DMS53 (cell line): ENCODE results near the gene CUBN.
"Not testable (repeated sequence)": the region's sequence is repeated elsewhere in the genome, so short reads cannot be mapped to it uniquely, and the experiment has no call there.

Source experiments
- DNase-seq: peaks from one replicate; lab custom pipeline; 2025; lab: John Stamatoyannopoulos, UW

CUBN gene

DNA sequence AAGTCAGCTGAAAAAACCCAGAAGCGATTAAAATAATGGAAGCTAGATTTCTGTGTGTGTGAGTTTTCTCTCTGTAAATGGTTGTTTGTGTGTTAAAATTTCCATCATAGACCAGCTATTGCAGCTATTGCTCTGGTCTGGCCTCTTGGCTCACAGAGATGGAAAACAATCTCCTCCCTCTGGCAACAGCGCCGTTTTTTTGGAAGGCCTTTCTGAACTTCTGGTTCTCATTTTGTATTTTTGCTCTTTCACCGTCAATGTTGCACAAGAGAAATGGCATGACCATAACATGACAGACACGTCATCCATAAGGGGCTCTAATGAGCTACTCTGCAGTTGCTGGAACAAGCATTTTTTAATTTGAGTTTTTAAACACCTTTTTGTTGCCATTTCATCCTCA, 91.0 kb downstream of the CUBN start:
- no peak for DNase-seq

- DNase-seq = no peak
Measured at GRCh38 chr10:17037910-17038309, 91.7 kb downstream of the CUBN start.

GRCh38 chr10:17035446-17035845, 94.2 kb downstream of the CUBN start:
- DNase-seq = no peak

DNA sequence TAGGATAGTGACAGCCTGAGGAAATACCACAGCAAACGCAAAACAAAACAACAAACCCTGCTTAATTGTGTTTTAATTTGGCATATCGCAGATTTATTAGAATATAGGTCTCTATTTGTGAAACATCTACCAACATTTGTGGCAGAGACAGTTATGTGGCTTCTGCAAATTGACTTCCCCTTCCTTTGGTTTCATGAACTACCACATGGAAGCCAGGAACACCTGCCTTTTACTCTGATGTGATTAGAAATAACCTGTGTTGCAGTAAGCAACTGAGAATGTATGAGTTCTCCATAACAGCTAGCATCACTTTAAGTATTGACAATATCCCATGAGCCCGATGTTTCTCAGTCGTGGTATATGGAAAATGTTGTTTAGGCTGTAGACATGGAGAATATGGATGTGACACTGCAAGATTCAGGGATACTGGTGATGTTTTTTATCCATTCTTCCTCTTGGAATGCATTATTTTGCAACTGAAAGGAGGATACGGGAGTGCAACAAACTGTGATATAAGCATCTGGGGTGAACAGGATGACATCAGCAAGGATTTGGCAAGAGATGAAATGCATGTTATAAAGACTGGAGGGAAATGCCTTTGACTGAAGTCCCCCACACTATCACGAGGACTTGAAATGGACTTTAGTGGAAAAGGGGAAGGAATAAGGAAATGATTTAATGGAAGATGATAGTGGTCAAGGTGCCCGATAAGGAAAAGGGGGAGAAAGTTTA, 95.9 kb downstream of the CUBN start:
- no peak for DNase-seq

DNA sequence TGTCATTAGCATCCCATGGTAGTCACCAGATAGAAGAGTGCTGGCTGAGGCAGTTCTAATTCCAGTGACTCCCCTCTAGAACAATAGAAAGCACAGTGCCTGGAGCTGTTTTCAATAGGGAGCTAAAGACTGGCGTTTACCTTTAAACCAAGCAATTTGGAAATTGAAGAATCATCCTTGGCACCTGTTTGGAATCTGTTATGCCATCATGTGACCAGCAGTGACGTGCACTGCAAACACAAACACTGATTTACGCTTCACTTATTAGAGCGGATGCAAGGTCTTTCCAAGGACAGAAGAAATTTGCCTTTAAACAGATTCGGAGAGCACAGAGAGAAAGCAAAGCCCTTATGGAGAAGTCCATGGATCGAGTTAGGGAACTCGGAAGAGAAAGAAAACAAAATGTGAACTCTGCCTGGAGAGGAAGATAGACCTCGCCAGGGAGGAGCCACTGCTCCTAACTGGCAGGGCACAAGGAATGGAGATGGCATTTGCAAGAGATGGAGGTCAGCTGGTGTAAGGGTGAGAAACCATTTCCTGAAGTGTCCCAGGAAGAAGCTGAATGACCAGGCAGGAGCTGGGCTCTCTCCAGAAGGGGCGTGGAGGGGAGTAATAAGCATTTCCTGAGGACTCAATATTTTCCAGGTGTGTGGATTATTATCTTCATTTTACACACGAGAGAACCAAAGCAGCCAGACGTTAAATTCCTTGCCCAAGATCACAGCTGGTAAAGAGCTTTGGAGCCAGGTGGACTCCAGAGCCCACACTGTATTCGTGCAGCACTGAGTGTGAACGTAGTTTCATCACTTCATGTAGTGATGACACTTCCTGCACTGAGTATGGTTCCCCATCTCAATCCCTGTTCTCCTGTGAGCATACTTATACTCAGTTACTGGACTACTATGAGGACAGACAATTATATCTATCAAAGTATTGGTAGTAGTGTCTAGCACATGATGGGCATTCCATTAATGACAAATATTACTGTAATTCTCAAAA, 97.7 kb downstream of the CUBN start:
- DNase-seq = no peak

- DNase-seq = peak; percentile 39
Measured at GRCh38 chr10:17029581-17030271, 99.9 kb downstream of the CUBN start.

GRCh38 chr10:17029239-17029580, 100.4 kb downstream of the CUBN start:
- no peak for DNase-seq

- no peak for DNase-seq
Measured at GRCh38 chr10:17028798-17029197, 100.8 kb downstream of the CUBN start.

DNA sequence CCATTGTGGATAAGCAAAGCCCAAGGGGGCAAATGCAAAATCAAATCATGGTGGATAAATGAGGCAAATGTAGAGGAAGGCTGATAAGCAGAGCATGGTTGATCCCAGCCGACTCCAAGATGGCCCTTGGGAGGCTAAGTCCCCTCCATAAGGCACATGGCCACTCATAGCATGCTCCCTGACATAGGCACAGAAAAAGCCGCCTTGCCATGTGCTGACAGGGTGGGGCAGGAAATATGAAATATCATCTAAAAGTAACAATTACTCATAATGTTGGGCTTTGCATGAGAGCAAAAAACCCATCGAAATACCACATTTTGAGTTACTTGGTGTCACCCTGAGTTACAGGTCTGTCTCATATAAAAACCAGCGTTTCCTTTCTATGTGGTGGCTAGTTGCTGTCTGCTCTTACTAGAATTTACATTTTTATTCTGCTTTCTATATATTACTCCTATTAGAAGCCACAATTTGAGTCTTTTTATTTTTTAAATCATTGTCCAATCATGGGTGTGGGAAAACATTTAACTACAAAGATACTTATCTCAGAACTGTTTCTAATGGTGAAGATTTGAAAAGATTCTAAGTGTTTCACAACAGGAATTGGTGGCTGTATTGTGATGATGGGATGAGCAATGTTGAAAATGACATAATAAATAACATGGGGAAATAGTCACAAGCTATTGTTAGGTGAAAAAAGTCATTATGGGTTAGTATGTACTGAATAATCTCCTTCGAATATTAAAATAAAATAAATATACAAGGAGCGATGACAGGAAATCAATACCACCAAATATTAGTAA, 102.7 kb downstream of the CUBN start:
- no peak for DNase-seq

DNA sequence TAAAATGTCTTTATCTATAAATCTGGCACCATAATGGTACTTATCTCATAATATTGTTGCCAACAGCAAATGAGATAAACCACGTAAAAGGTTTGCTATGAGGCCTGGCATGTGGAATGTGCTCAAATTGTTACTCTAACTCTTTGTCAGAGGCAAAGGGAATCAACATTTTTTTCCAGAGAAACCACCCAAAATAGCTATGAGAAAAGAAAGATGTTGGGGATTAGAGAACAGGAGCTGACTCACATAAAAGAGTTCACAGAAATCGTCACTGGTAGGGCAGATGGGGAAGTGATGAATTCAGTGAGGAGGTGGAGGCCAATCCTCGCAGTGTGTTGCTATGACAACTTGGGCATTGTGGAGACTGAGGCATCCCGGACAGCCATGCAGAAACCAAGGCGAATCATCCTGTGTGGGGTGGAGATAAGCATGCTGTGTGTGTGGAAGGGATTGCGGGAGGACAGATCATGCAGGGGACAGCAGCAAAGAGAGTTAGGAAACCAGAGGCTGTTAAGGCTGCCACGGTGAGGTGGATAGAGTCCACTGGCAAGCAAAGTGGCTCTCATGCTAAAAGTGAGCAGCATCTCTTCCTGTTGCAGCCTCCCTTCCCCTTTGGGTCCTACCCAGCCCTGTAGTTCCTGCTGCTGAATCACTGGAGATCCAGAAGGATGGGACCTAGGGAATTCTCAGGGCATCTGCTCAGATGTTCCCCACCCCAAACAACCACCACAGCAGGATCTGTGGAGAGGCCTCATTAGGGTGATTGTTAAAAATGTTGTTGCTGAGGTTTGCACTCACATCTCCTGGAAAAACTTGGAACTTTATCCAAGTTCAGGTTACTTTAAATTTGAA, 103.9 kb downstream of the CUBN start:
- no peak for DNase-seq

GRCh38 chr10:17024461-17024860, 105.2 kb downstream of the CUBN start:
- DNase-seq = no peak

- peak; percentile 61 for DNase-seq
Measured at GRCh38 chr10:17023386-17024298, 106.0 kb downstream of the CUBN start.

GRCh38 chr10:17022896-17023295, 106.7 kb downstream of the CUBN start:
- DNase-seq = no peak

- DNase-seq = no peak
Measured at GRCh38 chr10:17022466-17022825, 107.2 kb downstream of the CUBN start.

GRCh38 chr10:17021656-17022465, 107.8 kb downstream of the CUBN start:
- DNase-seq = no peak

DNA sequence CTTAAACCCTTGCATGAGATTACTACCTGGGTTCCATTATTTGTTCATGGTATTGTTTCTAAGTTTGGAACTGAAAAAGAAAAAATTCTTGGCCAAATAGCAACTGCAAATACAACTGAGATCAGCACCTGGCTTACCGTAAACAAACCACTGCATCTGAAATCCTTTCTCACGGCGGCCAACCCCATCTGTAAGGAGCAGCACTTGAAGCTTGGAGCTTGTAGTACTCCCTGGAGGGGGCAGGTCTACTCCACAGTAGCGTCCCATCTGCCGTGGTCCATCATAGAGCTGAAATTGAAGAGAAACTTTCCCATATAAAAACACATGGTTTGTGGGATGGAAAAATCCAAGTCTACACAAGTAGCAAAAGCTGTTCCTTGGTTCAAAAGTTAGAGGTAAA, 109.9 kb downstream of the CUBN start:
- peak; percentile 33 for DNase-seq

DNA sequence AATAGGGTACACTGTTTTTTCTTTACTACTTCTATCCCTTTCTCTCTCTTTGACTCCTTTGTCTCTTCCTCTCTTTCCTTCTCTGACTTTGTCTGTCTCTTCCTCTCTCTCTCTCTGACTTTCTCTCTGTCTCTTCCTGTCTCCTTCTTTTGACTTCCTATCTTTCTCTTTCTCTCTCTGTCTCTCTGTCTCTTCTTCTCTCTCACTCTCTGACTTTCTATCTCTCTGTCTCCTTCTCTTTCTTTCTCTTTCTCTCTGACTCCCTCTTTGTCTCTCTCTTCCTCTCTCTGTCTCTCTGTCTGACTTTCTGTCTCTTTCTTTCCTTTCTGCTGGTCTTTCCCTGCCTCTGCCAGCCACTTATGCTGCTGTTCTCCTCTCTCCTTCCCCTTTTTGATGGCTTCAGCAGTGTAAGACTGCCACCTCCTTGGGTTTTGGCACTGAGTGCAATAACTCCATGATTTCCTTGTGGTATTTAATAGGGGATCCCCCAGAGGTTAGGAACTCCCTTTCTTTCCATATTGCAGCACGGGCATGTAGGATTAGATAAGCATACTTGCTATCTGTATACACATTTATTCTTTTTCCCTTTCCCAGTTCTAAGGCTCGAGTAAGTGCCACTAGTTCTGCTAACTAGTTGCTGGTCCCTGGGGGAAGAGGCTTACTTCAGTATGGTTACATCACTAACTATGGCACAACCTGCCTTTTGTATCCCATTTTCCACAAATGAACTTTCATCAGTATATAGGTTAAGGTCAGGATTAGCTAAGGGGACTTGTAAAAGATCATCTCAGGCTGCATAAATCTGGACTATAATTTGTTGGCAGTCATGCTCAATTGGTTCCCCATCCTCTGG, 116.3 kb downstream of the CUBN start:
- DNase-seq = not testable (repeated sequence)

- not testable (repeated sequence) for DNase-seq
Measured at GRCh38 chr10:17012731-17013130, 116.9 kb downstream of the CUBN start.
